ENCODE measurements around the gene SPAM1.
"Not testable (repeated sequence)": the region's sequence is repeated elsewhere in the genome, so short reads cannot be mapped to it uniquely, and the experiment has no call there.

Gene SPAM1

DNA sequence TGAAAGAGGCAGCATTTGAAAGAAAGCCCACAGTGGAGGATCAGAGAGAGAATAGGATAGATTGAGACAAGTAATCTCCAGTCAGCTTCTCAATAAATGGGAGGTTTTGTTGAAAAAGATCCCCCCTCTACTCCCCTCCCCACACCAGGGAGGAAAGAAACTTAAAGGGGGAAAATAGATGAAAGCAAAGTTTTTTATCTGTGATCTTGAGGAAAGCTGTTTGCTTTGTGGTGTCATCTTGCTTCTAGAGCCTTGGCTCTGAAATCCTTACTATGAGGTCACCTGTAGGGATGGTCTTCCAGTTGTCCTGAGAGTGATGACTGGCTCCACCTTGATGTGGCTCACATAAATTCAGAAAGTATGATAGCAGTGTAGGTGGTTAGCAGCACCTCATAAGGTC, at the start of gene SPAM1:
TSS of gene SPAM1 (plus strand) at position 301 of the 400 bp plus-strand sequence. CDS start 28,330 bp downstream, outside the sequence.
- H3K4me1 ChIP-seq (ENCODE audit: control insufficient read depth in 1 of 2, insufficient read depth in 2 of 2, low read length in 2 of 2) = peaks cover 5 to 15% of the 10 kb centered on the region in 2 donors
- no peak within 1 kb of the TSS for H3K9ac ChIP-seq (ENCODE audit: low read depth in 1 of 2, low read length in 2 of 2)
- H3K27ac ChIP-seq (ENCODE audit: low read depth, low read length) = no peak within 1 kb of the TSS
- no peaks in the 10 kb centered on the region for H3K36me3 ChIP-seq (ENCODE audit: control insufficient read depth in 1 of 2, insufficient read depth in 2 of 2, low read length in 2 of 2)
- H3K27me3 ChIP-seq (ENCODE audit: control insufficient read depth in 1 of 2, insufficient read depth in 2 of 2, low read length in 2 of 2) = no peaks in the 10 kb centered on the region
- H3K4me3 ChIP-seq (ENCODE audit: low read depth in 1 of 2, low read length in 2 of 2) = no peak within 1 kb of the TSS
- H3K9me3 ChIP-seq (ENCODE audit: control insufficient read depth in 1 of 2, low read length in 2 of 2) = no peaks in the 10 kb centered on the region

DNA sequence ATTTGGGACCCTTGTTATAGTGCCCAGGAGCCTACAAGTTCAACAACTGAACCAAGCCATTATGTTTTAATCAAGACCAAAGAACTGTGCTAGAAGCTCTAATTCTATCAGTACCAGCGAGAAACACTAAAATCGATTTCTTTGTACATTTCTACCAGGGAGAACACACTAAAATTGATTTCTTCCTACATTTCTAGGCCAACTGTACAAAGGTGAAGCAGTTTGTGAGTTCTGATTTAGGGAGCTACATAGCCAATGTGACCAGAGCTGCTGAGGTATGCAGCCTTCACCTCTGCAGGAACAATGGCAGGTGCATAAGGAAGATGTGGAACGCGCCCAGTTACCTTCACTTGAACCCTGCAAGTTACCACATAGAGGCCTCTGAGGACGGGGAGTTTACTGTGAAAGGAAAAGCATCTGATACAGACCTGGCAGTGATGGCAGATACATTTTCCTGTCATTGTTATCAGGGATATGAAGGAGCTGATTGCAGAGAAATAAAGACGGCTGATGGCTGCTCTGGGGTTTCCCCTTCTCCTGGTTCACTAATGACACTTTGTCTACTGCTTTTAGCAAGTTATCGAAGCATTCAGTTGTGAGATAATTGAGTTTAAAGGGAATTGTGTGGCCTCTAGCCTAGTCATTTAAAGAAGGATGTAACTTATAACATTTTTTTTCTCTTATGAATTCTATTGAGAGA, 48.3 kb upstream of the SPAM1 start:
- H3K9ac ChIP-seq (ENCODE audit: low read depth in 1 of 2, low read length in 2 of 2) = no peak overlapping the region
- H3K4me1 ChIP-seq (ENCODE audit: control insufficient read depth in 1 of 2, insufficient read depth in 2 of 2, low read length in 2 of 2) = peaks cover 3 to 4% of the 10 kb centered on the region in 2 donors
- H3K9me3 ChIP-seq (ENCODE audit: control insufficient read depth in 1 of 2, low read length in 2 of 2) = no peaks in the 10 kb centered on the region
- no peaks in the 10 kb centered on the region for H3K27me3 ChIP-seq (ENCODE audit: control insufficient read depth in 1 of 2, insufficient read depth in 2 of 2, low read length in 2 of 2)
- no peak overlapping the region for H3K4me3 ChIP-seq (ENCODE audit: low read depth in 1 of 2, low read length in 2 of 2)
- no peak overlapping the region for H3K27ac ChIP-seq (ENCODE audit: low read depth, low read length)
- no peaks in the 10 kb centered on the region for H3K36me3 ChIP-seq (ENCODE audit: control insufficient read depth in 1 of 2, insufficient read depth in 2 of 2, low read length in 2 of 2)

- no peaks in the 10 kb centered on the region for H3K4me1 ChIP-seq (ENCODE audit: control insufficient read depth in 1 of 2, insufficient read depth in 2 of 2, low read length in 2 of 2)
- H3K27me3 ChIP-seq (ENCODE audit: control insufficient read depth in 1 of 2, insufficient read depth in 2 of 2, low read length in 2 of 2) = no peaks in the 10 kb centered on the region
- H3K9me3 ChIP-seq (ENCODE audit: control insufficient read depth in 1 of 2, low read length in 2 of 2) = no peaks in the 10 kb centered on the region
These were observed 45.4 kb upstream of the SPAM1 start for GRCh38 chr7:123879628-123880027.

GRCh38 chr7:123881300-123881699, 43.7 kb upstream of the SPAM1 start:
- Histone ChIP-seq H3K9ac (ENCODE audit: low read depth in 1 of 2, low read length in 2 of 2) (no peak overlapping the region), H3K4me3 (ENCODE audit: low read depth in 1 of 2, low read length in 2 of 2) (no peak overlapping the region), H3K27me3 (ENCODE audit: control insufficient read depth in 1 of 2, insufficient read depth in 2 of 2, low read length in 2 of 2) (no peaks in the 10 kb centered on the region), H3K4me1 (ENCODE audit: control insufficient read depth in 1 of 2, insufficient read depth in 2 of 2, low read length in 2 of 2) (no peaks in the 10 kb centered on the region), H3K36me3 (ENCODE audit: control insufficient read depth in 1 of 2, insufficient read depth in 2 of 2, low read length in 2 of 2) (no peaks in the 10 kb centered on the region), H3K27ac (ENCODE audit: low read depth, low read length) (no peak overlapping the region), H3K9me3 (ENCODE audit: control insufficient read depth in 1 of 2, low read length in 2 of 2) (no peaks in the 10 kb centered on the region)

More at GRCh38 chr7:123879628-123880027, 45.4 kb upstream of the SPAM1 start:
- no peak overlapping the region for H3K4me3 ChIP-seq (ENCODE audit: low read depth in 1 of 2, low read length in 2 of 2)
- H3K27ac ChIP-seq (ENCODE audit: low read depth, low read length) = no peak overlapping the region
- H3K36me3 ChIP-seq (ENCODE audit: control insufficient read depth in 1 of 2, insufficient read depth in 2 of 2, low read length in 2 of 2) = no peaks in the 10 kb centered on the region
- no peak overlapping the region for H3K9ac ChIP-seq (ENCODE audit: low read depth in 1 of 2, low read length in 2 of 2)

GRCh38 chr7:123883154-123883553, 41.9 kb upstream of the SPAM1 start:
- Histone ChIP-seq H3K36me3 (ENCODE audit: control insufficient read depth in 1 of 2, insufficient read depth in 2 of 2, low read length in 2 of 2) (no peaks in the 10 kb centered on the region), H3K4me3 (ENCODE audit: low read depth in 1 of 2, low read length in 2 of 2) (no peak overlapping the region), H3K27ac (ENCODE audit: low read depth, low read length) (no peak overlapping the region), H3K4me1 (ENCODE audit: control insufficient read depth in 1 of 2, insufficient read depth in 2 of 2, low read length in 2 of 2) (no peaks in the 10 kb centered on the region), H3K27me3 (ENCODE audit: control insufficient read depth in 1 of 2, insufficient read depth in 2 of 2, low read length in 2 of 2) (no peaks in the 10 kb centered on the region), H3K9me3 (ENCODE audit: control insufficient read depth in 1 of 2, low read length in 2 of 2) (no peaks in the 10 kb centered on the region), H3K9ac (ENCODE audit: low read depth in 1 of 2, low read length in 2 of 2) (no peak overlapping the region)

- Histone ChIP-seq H3K4me1 (ENCODE audit: control insufficient read depth in 1 of 2, insufficient read depth in 2 of 2, low read length in 2 of 2) (no peaks in the 10 kb centered on the region), H3K27ac (ENCODE audit: low read depth, low read length) (no peak overlapping the region), H3K9me3 (ENCODE audit: control insufficient read depth in 1 of 2, low read length in 2 of 2) (no peaks in the 10 kb centered on the region), H3K36me3 (ENCODE audit: control insufficient read depth in 1 of 2, insufficient read depth in 2 of 2, low read length in 2 of 2) (no peaks in the 10 kb centered on the region), H3K4me3 (ENCODE audit: low read depth in 1 of 2, low read length in 2 of 2) (no peak overlapping the region), H3K9ac (ENCODE audit: low read depth in 1 of 2, low read length in 2 of 2) (no peak overlapping the region), H3K27me3 (ENCODE audit: control insufficient read depth in 1 of 2, insufficient read depth in 2 of 2, low read length in 2 of 2) (no peaks in the 10 kb centered on the region)
These were observed 36.8 kb upstream of the SPAM1 start for GRCh38 chr7:123888192-123888591.

- not testable (repeated sequence) for H3K4me1 ChIP-seq (ENCODE audit: control insufficient read depth in 1 of 2, insufficient read depth in 2 of 2, low read length in 2 of 2); H3K27me3 ChIP-seq (ENCODE audit: control insufficient read depth in 1 of 2, insufficient read depth in 2 of 2, low read length in 2 of 2); H3K4me3 ChIP-seq (ENCODE audit: low read depth in 1 of 2, low read length in 2 of 2); H3K9me3 ChIP-seq (ENCODE audit: control insufficient read depth in 1 of 2, low read length in 2 of 2); H3K27ac ChIP-seq (ENCODE audit: low read depth, low read length); H3K9ac ChIP-seq (ENCODE audit: low read depth in 1 of 2, low read length in 2 of 2); H3K36me3 ChIP-seq (ENCODE audit: control insufficient read depth in 1 of 2, insufficient read depth in 2 of 2, low read length in 2 of 2)
These were observed 30.3 kb upstream of the SPAM1 start for GRCh38 chr7:123894753-123895152.

GRCh38 chr7:123901101-123901500, 23.9 kb upstream of the SPAM1 start:
- Histone ChIP-seq H3K27me3 (ENCODE audit: control insufficient read depth in 1 of 2, insufficient read depth in 2 of 2, low read length in 2 of 2) (no peaks in the 10 kb centered on the region), H3K9ac (ENCODE audit: low read depth in 1 of 2, low read length in 2 of 2) (no peak overlapping the region), H3K9me3 (ENCODE audit: control insufficient read depth in 1 of 2, low read length in 2 of 2) (peaks cover 0 to 3% of the 10 kb centered on the region in 2 donors), H3K4me1 (ENCODE audit: control insufficient read depth in 1 of 2, insufficient read depth in 2 of 2, low read length in 2 of 2) (no peaks in the 10 kb centered on the region), H3K4me3 (ENCODE audit: low read depth in 1 of 2, low read length in 2 of 2) (no peak overlapping the region), H3K36me3 (ENCODE audit: control insufficient read depth in 1 of 2, insufficient read depth in 2 of 2, low read length in 2 of 2) (no peaks in the 10 kb centered on the region), H3K27ac (ENCODE audit: low read depth, low read length) (no peak overlapping the region)

GRCh38 chr7:123905714-123906113, 19.3 kb upstream of the SPAM1 start:
- no peaks in the 10 kb centered on the region for H3K36me3 ChIP-seq (ENCODE audit: control insufficient read depth in 1 of 2, insufficient read depth in 2 of 2, low read length in 2 of 2)
- no peak overlapping the region for H3K27ac ChIP-seq (ENCODE audit: low read depth, low read length)
- no peak overlapping the region for H3K9ac ChIP-seq (ENCODE audit: low read depth in 1 of 2, low read length in 2 of 2)
- H3K9me3 ChIP-seq (ENCODE audit: control insufficient read depth in 1 of 2, low read length in 2 of 2) = peaks cover 0 to 3% of the 10 kb centered on the region in 2 donors
- H3K27me3 ChIP-seq (ENCODE audit: control insufficient read depth in 1 of 2, insufficient read depth in 2 of 2, low read length in 2 of 2) = no peaks in the 10 kb centered on the region
- no peaks in the 10 kb centered on the region for H3K4me1 ChIP-seq (ENCODE audit: control insufficient read depth in 1 of 2, insufficient read depth in 2 of 2, low read length in 2 of 2)
- no peak overlapping the region for H3K4me3 ChIP-seq (ENCODE audit: low read depth in 1 of 2, low read length in 2 of 2)

- no peak overlapping the region for H3K4me3 ChIP-seq (ENCODE audit: low read depth in 1 of 2, low read length in 2 of 2)
- no peak overlapping the region for H3K9ac ChIP-seq (ENCODE audit: low read depth in 1 of 2, low read length in 2 of 2)
- H3K27me3 ChIP-seq (ENCODE audit: control insufficient read depth in 1 of 2, insufficient read depth in 2 of 2, low read length in 2 of 2) = no peaks in the 10 kb centered on the region
- H3K9me3 ChIP-seq (ENCODE audit: control insufficient read depth in 1 of 2, low read length in 2 of 2) = no peaks in the 10 kb centered on the region
- H3K27ac ChIP-seq (ENCODE audit: low read depth, low read length) = no peak overlapping the region
- H3K4me1 ChIP-seq (ENCODE audit: control insufficient read depth in 1 of 2, insufficient read depth in 2 of 2, low read length in 2 of 2) = peaks cover 3 to 7% of the 10 kb centered on the region in 2 donors
- no peaks in the 10 kb centered on the region for H3K36me3 ChIP-seq (ENCODE audit: control insufficient read depth in 1 of 2, insufficient read depth in 2 of 2, low read length in 2 of 2)
These were observed 8.8 kb upstream of the SPAM1 start for GRCh38 chr7:123916240-123916724.
